IPS-NIHi7 (cell line): Measurements from ENCODE around the gene CD247.

Experiments
- DNase-seq: peaks from one replicate; pipeline ENCODE4 v3.0.0; 2012; ENCODE audit warnings: mixed read lengths; ENCODE audit errors: extremely low spot score

Gene CD247

GRCh38 chr1:167542109-167543032, 24.0 kb upstream of the CD247 start:
- no peak for DNase-seq

- DNase-seq: no peak
These were observed 23.3 kb upstream of the CD247 start for GRCh38 chr1:167541610-167542009.

- no peak for DNase-seq
These were observed 22.7 kb upstream of the CD247 start for GRCh38 chr1:167541003-167541402.

- DNase-seq: peak; percentile 72
These were observed 20.3 kb upstream of the CD247 start for GRCh38 chr1:167538657-167539056.

- peak; percentile 90 for DNase-seq
These were observed 15.5 kb upstream of the CD247 start for GRCh38 chr1:167533851-167534300.

- DNase-seq: no peak
These were observed 14.9 kb upstream of the CD247 start for GRCh38 chr1:167532964-167533824.

GRCh38 chr1:167532375-167532774, 14.0 kb upstream of the CD247 start:
- no peak for DNase-seq

GRCh38 chr1:167529829-167530474, 11.6 kb upstream of the CD247 start:
- no peak for DNase-seq

- DNase-seq: no peak
These were observed 9.9 kb upstream of the CD247 start for GRCh38 chr1:167528057-167528728.

- DNase-seq: no peak
These were observed 8.5 kb upstream of the CD247 start for GRCh38 chr1:167526667-167527383.

GRCh38 chr1:167524651-167525050, 6.3 kb upstream of the CD247 start:
- DNase-seq: no peak

GRCh38 chr1:167522246-167522645, 3.9 kb upstream of the CD247 start:
- no peak for DNase-seq

GRCh38 chr1:167520711-167521206, 2.4 kb upstream of the CD247 start:
- DNase-seq: no peak

GRCh38 chr1:167517535-167518330, 596 bp downstream of the CD247 start:
- no peak for DNase-seq

GRCh38 chr1:167516404-167517388, 1.6 kb downstream of the CD247 start:
- no peak for DNase-seq

GRCh38 chr1:167515893-167516321, 2.4 kb downstream of the CD247 start:
- DNase-seq: no peak

- DNase-seq: no peak
These were observed 2.9 kb downstream of the CD247 start for GRCh38 chr1:167515461-167515860.

- DNase-seq: no peak
These were observed 4.0 kb downstream of the CD247 start for GRCh38 chr1:167514288-167514687.
